HG02938 (cell line): ENCODE measurements around the gene CYP2B6.
"Not testable (repeated sequence)": the region's sequence is repeated elsewhere in the genome, so short reads cannot be mapped to it uniquely, and the experiment has no call there.

Experiments
- ATAC-seq: cut with Tn5 transposase; IDR thresholded peaks from one replicate; pipeline ENCODE4 v1.9.1; 2021; ENCODE audit warnings: mild to moderate bottlenecking, moderate library complexity; ENCODE audit not compliant: unreplicated experiment

CYP2B6 gene

DNA sequence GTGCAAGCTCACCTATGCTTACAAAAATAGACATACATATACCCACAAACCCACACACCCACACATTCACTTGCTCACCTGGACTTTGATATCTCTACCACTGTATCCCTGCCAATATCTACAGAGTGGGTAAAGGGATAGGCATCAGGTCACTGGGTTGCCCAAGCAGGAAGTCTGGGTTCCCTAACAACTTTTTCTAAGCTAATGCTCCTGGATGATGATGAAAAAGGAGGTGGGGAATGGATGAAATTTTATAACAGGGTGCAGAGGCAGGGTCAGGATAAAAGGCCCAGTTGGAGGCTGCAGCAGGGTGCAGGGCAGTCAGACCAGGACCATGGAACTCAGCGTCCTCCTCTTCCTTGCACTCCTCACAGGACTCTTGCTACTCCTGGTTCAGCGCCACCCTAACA lies at the start of gene CYP2B6:
CYP2B6 (plus strand) TSS at position 311 of the 410 bp plus-strand sequence; CDS start at position 335, 24 bp downstream.
- no peak for ATAC-seq

- no peak for ATAC-seq
Observed at GRCh38 chr19:40941481-40942219, 49.4 kb upstream of the CYP2B6 start.

GRCh38 chr19:40945645-40946044 lies 45.4 kb upstream of the CYP2B6 start:
- no peak for ATAC-seq

DNA sequence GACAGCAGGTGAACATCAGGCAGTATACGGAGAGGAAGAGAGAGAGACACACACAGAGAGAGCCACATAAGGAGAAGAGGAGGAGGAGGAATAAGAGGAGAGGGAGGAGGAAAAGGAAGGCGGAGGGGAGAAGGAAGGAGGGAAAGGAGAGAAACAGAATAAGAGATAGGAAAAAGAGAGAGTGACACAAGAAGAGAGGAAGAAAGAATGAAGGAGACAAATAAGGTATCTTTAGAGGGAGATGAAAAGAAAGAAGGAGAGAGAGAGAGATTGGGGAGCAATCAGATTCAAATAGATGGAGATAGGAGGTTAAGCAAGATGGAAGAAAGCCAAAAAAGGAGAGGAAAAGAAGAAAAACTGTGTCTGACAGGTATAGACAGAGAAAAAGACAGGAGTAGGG lies 44.0 kb upstream of the CYP2B6 start:
- no peak for ATAC-seq

DNA sequence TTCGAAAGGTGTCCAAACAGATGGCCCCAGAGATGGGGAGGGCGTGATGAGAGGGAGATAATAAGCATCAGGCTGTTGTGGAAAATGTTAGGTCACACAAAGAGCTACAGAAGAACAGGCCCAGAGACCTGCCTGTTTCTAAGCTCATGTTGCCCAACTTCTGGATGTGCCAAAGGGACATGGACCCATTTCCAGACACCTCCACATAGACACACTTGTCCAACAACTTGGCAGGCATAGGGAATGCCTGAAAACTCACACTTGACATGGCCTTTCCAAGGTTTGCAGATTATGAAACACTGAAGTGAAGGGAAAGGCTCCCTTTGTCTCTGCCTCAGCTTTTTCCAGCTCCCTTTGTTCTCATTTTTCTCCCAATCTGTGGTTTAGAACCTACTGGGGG lies 43.5 kb upstream of the CYP2B6 start:
- no peak for ATAC-seq

GRCh38 chr19:40948580-40949299 lies 42.3 kb upstream of the CYP2B6 start:
- ATAC-seq: no peak

DNA sequence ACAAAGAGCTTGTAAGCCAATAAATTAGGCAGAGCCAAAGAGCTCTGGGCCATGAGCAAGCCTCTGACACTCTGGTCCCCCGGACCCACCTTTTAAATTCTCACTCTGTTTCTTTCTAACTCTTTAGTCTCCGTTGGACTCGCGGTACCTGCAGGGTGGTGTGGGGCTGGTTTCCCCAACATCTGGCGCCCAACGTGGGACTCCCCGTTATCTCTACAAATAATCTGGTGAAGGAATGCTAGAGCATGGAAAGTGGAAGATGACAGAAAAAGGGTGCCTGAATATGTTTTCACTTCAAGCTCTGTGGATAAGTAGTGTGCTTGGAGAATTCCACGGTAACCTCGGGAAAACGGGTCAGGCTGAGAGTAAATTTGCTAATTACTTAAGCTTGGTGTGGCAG lies 36.5 kb upstream of the CYP2B6 start:
- no peak for ATAC-seq

DNA sequence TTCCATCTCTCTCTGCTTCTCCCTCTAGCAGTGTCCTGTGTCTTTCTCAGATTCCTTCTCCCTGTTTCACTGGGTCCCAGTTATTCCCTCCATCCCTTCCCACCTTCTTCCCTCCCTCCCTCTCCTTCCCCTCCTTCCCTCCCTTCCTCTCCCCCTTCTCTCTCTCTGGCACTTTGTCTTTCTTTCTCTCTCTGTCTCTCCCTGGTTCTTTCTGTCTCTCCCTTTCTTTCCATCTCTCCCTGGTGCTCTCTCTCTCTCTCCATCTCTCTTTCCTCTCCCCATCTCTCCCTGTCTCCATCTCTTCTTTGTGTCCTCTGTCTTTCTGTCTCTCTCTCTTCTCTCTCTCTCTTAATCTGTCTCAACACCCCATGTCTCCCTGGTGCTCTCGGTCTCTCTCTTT lies 31.7 kb upstream of the CYP2B6 start:
- no peak for ATAC-seq

DNA sequence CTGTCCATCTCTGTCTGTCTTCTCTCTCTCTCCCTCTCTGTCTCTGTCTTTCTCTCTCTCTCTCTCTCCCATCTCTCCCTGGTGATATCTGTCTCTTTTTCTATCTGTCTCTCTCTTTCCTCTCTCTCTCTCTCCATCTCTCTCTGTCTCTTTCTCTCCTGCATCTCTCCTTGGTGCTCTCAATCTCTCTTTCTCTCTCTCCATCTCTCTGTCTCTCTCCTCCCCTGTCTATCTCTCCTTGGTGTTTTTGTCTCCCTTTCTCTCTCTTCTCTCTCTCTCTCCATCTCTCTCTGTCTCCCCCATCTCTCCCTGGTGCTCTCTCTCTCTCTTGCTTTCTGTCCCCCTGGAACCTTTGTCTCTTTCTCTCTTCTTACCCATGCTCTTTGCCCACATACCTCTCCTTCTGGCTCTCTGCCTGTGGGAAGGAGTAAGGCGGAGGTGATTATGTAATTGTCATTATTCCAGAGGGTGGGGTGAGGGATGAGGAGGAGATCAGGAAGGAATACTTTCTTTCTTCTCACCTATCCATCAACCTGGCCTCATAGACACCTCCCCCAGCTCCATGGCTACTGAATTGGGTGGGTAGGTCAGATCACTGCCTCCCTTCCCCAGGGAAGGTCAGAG lies 30.9 kb upstream of the CYP2B6 start:
- no peak for ATAC-seq

DNA sequence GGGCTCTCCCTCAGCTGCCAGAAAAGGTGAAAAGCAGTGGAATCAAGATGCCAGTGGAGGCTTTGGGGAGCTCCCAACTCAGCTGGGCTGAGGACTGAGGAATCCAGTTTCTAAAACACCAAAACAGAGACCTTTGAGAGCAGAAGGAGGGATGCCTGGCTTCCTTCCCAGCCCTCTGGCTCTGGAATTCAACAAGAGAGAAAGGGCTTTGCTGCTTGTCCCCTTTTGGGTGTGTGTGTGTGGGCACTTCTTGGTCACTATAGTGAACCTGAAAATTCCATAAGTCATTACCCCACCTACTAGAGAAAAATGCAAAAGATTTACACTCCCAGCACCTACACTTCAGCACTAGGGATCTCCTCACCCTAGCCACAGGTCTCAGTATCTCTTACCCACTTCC lies 30.3 kb upstream of the CYP2B6 start:
- ATAC-seq: no peak

- ATAC-seq: no peak
Observed at GRCh38 chr19:40962460-40962961, 28.6 kb upstream of the CYP2B6 start.

- ATAC-seq: not testable (repeated sequence)
Observed at GRCh38 chr19:40964361-40964760, 26.7 kb upstream of the CYP2B6 start.

DNA sequence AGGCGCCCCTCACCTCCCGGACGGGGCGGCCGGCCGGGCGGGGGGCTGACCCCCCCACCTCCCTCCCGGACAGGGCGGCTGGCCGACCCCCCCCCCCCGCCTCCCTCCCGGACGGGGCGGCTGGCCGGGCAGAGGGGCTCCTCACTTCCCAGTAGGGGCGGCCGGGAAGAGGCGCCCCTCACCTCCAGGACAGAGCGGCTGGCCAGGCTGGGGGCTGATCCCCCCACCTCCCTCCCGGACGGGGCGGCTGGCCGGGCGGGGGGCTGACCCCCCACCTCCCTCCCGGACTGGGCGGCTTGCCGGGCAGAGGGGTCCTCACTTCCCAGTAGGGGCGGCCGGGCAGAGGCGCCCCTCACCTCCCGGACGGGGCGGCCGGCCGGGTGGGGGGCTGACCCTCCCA lies 25.7 kb upstream of the CYP2B6 start:
- not testable (repeated sequence) for ATAC-seq

- ATAC-seq: not testable (repeated sequence)
Observed at GRCh38 chr19:40966591-40966990, 24.5 kb upstream of the CYP2B6 start.

DNA sequence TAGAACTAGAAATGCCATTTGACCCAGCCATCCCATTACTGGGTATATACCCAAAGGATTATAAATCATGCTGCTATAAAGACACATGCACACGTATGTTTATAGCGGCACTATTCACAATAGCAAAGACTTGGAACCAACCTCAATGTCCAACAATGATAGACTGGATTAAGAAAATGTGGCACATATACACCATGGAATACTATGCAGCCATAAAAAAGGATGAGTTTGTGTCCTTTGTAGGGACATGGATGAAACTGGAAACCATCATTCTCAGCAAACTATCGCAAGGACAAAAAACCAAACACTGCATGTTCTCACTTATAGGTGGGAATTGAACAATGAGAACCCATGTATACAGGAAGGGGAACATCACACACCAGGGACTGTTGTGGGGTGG lies 23.0 kb upstream of the CYP2B6 start:
- not testable (repeated sequence) for ATAC-seq

- ATAC-seq: not testable (repeated sequence)
Observed at GRCh38 chr19:40969721-40970120, 21.4 kb upstream of the CYP2B6 start.

GRCh38 chr19:40970396-40971345 lies 20.4 kb upstream of the CYP2B6 start:
- not testable (repeated sequence) for ATAC-seq

DNA sequence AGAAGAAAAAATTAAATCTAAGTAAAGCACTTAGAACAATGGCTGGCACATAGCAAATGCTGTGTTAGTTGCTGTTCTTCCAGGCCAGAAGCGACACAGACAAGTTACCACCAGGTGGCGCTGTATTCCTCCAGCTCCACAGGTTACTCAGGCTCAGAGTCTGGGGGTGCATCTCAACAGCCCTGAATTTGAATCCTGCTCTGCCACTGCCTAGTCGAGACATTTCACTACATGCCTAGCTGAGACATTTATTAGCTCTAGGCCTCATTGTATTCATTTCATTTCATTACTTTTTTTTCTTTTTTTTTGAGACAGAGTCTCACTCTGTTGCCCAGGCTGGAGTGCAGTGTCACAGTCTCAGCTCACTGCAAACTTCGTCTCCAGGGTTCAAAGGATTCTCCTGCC lies 16.4 kb upstream of the CYP2B6 start:
- no peak for ATAC-seq

DNA sequence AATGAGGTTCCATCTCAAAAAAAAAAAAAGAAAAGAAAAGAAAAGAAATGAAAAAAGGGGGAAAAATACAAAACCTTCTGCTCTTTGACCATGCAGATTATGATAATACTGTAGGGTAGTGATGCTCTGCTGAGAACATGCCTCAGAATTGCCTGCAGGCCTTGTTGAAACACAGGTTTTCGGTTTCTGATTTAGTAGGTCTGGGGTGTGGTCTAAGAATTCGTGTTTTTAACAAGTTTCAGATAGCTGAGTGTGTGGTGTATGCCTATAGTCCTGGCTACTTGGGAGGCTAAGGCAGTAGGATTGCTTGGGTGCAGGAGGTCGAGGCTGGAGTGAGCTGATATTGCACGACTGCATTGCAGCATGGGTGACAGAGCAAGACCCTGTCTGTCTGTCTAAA lies 14.9 kb upstream of the CYP2B6 start:
- no peak for ATAC-seq

GRCh38 chr19:40976724-40977123 lies 14.4 kb upstream of the CYP2B6 start:
- ATAC-seq: no peak

DNA sequence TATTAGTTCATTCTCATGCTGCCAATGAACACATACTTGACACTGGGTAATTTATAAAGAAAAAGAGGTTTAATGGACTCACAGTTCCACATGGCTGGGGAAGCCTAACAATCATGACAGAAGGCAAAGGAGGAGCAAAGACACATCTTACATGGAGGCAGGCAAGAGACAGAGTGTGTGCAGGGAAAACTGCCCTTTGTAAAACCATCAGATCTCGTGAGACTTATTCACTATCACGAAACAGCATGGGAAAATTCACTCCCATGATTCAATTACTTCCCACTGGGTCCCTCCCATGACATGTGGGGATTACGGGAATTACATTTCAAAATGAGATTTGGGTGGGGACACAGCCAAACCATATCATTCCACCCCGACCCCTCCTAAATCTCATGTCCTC lies 11.3 kb upstream of the CYP2B6 start:
- ATAC-seq: not testable (repeated sequence)
